ENCODE results near the gene DNAJC17. TPM values are rescaled to one million over a fixed set of nuclear protein-coding genes. Genes with fewer than 3 reads are reported as not detected.

Gene DNAJC17
- total and polyA plus RNA-seq, 4 experiments from 2014 or later, result 24.3 to 43.9 (median 36.0) TPM

- intact Hi-C loops (cut with micrococcal nuclease), result no loop called here
- ChIA-PET POLR2A (ENCODE audit: partially characterized antibody) (no interaction called here), CTCF (ENCODE audit: partially characterized antibody) (interaction anchor here (0.7 to 7.9 kb wide), 9 partner anchors 9 to 196 kb away, joined by 3 to 120 read pairs (median 5); no protein-coding TSS in a partner anchor)
- Histone ChIP-seq H3K27me3 (ENCODE audit: insufficient read depth, low read length) (no peaks in the 10 kb centered on the region), H3K4me3 (ENCODE audit: low read length in 2 of 2) (no peak overlapping the region), H3K36me3 (ENCODE audit: insufficient read depth, low read length) (peaks cover 1% of the 10 kb centered on the region), H3K27ac (ENCODE audit: low read depth, low read length) (no peak overlapping the region), H3K4me1 (ENCODE audit: insufficient read depth, low read length) (peaks cover 23% of the 10 kb centered on the region), H3K9me3 (ENCODE audit: control insufficient read depth in 1 of 2, low read length in 2 of 2) (no peaks in the 10 kb centered on the region)
- Mint-ChIP-seq H3K9me3 (no peaks in the 10 kb centered on the region), H3K27me3 (no peaks in the 10 kb centered on the region), H3K27ac (no peak overlapping the region), H3K36me3 (peaks cover 0 to 10% of the 10 kb centered on the region in 2 donors), H3K4me3 (no peak overlapping the region), H3K4me1 (peaks cover 20 to 34% (median 27%) of the 10 kb centered on the region in 4 donors)
- no peak for DNase-seq
Measured at GRCh38 chr15:40785164-40785563, 22.1 kb downstream of the DNAJC17 start.

- H3K36me3 Mint-ChIP-seq, result peaks cover 3 to 16% of the 10 kb centered on the region in 2 donors
- H3K9me3 Mint-ChIP-seq, result no peaks in the 10 kb centered on the region
- peak; percentile 74 to 79 (median 75) for DNase-seq
- intact Hi-C loops (cut with micrococcal nuclease), result loop anchor here (1.0 to 5.0 kb wide), 5 partner anchors 18 to 263 kb away; partner anchors contain the start of gene GCHFR
- H3K27ac Mint-ChIP-seq, result peak overlapping the region in 3 of 7 donors; percentile 23 to 73 (median 70)
- POLR2A ChIA-PET (ENCODE audit: partially characterized antibody), result interaction anchor here (1.5 to 1.9 kb wide), 3 partner anchors 19 to 193 kb away, joined by 4 to 8 read pairs (median 5); partner anchors contain the start of genes GCHFR and RAD51
- Histone ChIP-seq H3K9me3 (ENCODE audit: control insufficient read depth in 1 of 2, low read length in 2 of 2) (no peaks in the 10 kb centered on the region), H3K36me3 (ENCODE audit: insufficient read depth, low read length) (peaks cover 22% of the 10 kb centered on the region), H3K27me3 (ENCODE audit: insufficient read depth, low read length) (no peaks in the 10 kb centered on the region), H3K4me1 (ENCODE audit: insufficient read depth, low read length) (peaks cover 12% of the 10 kb centered on the region), H3K27ac (ENCODE audit: low read depth, low read length) (no peak overlapping the region), H3K4me3 (ENCODE audit: low read length in 2 of 2) (no peak overlapping the region)
- H3K4me3 Mint-ChIP-seq, result no peak overlapping the region
- CTCF ChIA-PET (ENCODE audit: partially characterized antibody), result interaction anchor here (0.6 to 7.9 kb wide), 41 partner anchors 8 to 401 kb away, joined by 3 to 120 read pairs (median 5); partner anchors contain the start of genes C15orf62, CCDC32, DNAJC17 and GCHFR
- peaks cover 13 to 24% (median 17%) of the 10 kb centered on the region in 4 donors for H3K4me1 Mint-ChIP-seq
- H3K27me3 Mint-ChIP-seq, result no peaks in the 10 kb centered on the region
Measured at GRCh38 chr15:40782609-40783227, 24.6 kb downstream of the DNAJC17 start.

- H3K27ac ChIP-seq (ENCODE audit: low read depth, low read length), result no peak overlapping the region
- peaks cover 3 to 7% (median 6%) of the 10 kb centered on the region in 4 donors for H3K4me1 Mint-ChIP-seq
- H3K4me3 ChIP-seq (ENCODE audit: low read length in 2 of 2), result no peak overlapping the region
- peaks cover 18 to 50% of the 10 kb centered on the region in 2 donors for H3K36me3 Mint-ChIP-seq
- no peaks in the 10 kb centered on the region for H3K9me3 ChIP-seq (ENCODE audit: control insufficient read depth in 1 of 2, low read length in 2 of 2)
- H3K27me3 Mint-ChIP-seq, result no peaks in the 10 kb centered on the region
- CTCF ChIA-PET (ENCODE audit: partially characterized antibody), result interaction anchor here (1.4 kb wide), 1 partner anchor 9 kb away, joined by 8 read pairs; no protein-coding TSS in a partner anchor
- peak in 3 of 5 donors; percentile 20 to 48 (median 25) for DNase-seq
- peaks cover 64% of the 10 kb centered on the region for H3K36me3 ChIP-seq (ENCODE audit: insufficient read depth, low read length)
- H3K9me3 Mint-ChIP-seq, result peaks cover 0 to 2% (median 0%) of the 10 kb centered on the region in 8 donors
- peaks cover 6% of the 10 kb centered on the region for H3K4me1 ChIP-seq (ENCODE audit: insufficient read depth, low read length)
- peak overlapping the region in 3 of 7 donors; percentile 60 to 84 (median 76) for H3K27ac Mint-ChIP-seq
- intact Hi-C loops (cut with micrococcal nuclease), result no loop called here
- H3K27me3 ChIP-seq (ENCODE audit: insufficient read depth, low read length), result no peaks in the 10 kb centered on the region
- H3K4me3 Mint-ChIP-seq, result peak overlapping the region in 1 of 8 donors; percentile 34
- POLR2A ChIA-PET (ENCODE audit: partially characterized antibody), result interaction anchor here (0.6 to 1.7 kb wide), 3 partner anchors 11 to 13 kb away, joined by 3 to 7 read pairs (median 3); partner anchors contain the start of gene GCHFR
Measured at GRCh38 chr15:40776537-40777141, 30.6 kb downstream of the DNAJC17 start.

- no peak for DNase-seq
- Histone ChIP-seq H3K4me1 (ENCODE audit: insufficient read depth, low read length) (peaks cover 6% of the 10 kb centered on the region), H3K27me3 (ENCODE audit: insufficient read depth, low read length) (no peaks in the 10 kb centered on the region), H3K36me3 (ENCODE audit: insufficient read depth, low read length) (peaks cover 64% of the 10 kb centered on the region), H3K27ac (ENCODE audit: low read depth, low read length) (no peak overlapping the region), H3K9me3 (ENCODE audit: control insufficient read depth in 1 of 2, low read length in 2 of 2) (no peaks in the 10 kb centered on the region), H3K4me3 (ENCODE audit: low read length in 2 of 2) (no peak overlapping the region)
- intact Hi-C loops (cut with micrococcal nuclease), result no loop called here
- Mint-ChIP-seq H3K36me3 (peaks cover 18 to 50% of the 10 kb centered on the region in 2 donors), H3K4me1 (peaks cover 3 to 11% (median 6%) of the 10 kb centered on the region in 4 donors), H3K4me3 (no peak overlapping the region), H3K27ac (peak overlapping the region in 1 of 7 donors; percentile 76), H3K27me3 (no peaks in the 10 kb centered on the region), H3K9me3 (peaks cover 0 to 2% (median 0%) of the 10 kb centered on the region in 8 donors)
- POLR2A ChIA-PET (ENCODE audit: partially characterized antibody), result interaction anchor here (0.6 to 1.7 kb wide), 3 partner anchors 11 to 12 kb away, joined by 3 to 7 read pairs (median 3); partner anchors contain the start of gene GCHFR
- CTCF ChIA-PET (ENCODE audit: partially characterized antibody), result interaction anchor here (1.4 kb wide), 1 partner anchor 9 kb away, joined by 8 read pairs; no protein-coding TSS in a partner anchor
Measured at GRCh38 chr15:40775740-40776536, 31.3 kb downstream of the DNAJC17 start.

GRCh38 chr15:40775007-40775406 is 32.3 kb downstream of the DNAJC17 start:
- H3K36me3 ChIP-seq (ENCODE audit: insufficient read depth, low read length), result peaks cover 61% of the 10 kb centered on the region
- no peaks in the 10 kb centered on the region for H3K27me3 ChIP-seq (ENCODE audit: insufficient read depth, low read length)
- H3K9me3 ChIP-seq (ENCODE audit: control insufficient read depth in 1 of 2, low read length in 2 of 2), result no peaks in the 10 kb centered on the region
- H3K27ac ChIP-seq (ENCODE audit: low read depth, low read length), result no peak overlapping the region
- Mint-ChIP-seq H3K4me1 (peaks cover 3 to 14% (median 7%) of the 10 kb centered on the region in 4 donors), H3K4me3 (no peak overlapping the region), H3K27ac (peak overlapping the region in 1 of 7 donors; percentile 32), H3K9me3 (peaks cover 0 to 2% (median 0%) of the 10 kb centered on the region in 8 donors), H3K27me3 (no peaks in the 10 kb centered on the region), H3K36me3 (peaks cover 18 to 49% of the 10 kb centered on the region in 2 donors)
- ChIA-PET POLR2A (ENCODE audit: partially characterized antibody) (no interaction called here), CTCF (ENCODE audit: partially characterized antibody) (interaction anchor here (1.4 kb wide), 1 partner anchor 10 kb away, joined by 8 read pairs; no protein-coding TSS in a partner anchor)
- intact Hi-C loops (cut with micrococcal nuclease), result no loop called here
- peaks cover 6% of the 10 kb centered on the region for H3K4me1 ChIP-seq (ENCODE audit: insufficient read depth, low read length)
- H3K4me3 ChIP-seq (ENCODE audit: low read length in 2 of 2), result no peak overlapping the region
- DNase-seq, result no peak

- intact Hi-C loops (cut with micrococcal nuclease), result no loop called here
- H3K36me3 ChIP-seq (ENCODE audit: insufficient read depth, low read length), result peaks cover 50% of the 10 kb centered on the region
- no peaks in the 10 kb centered on the region for H3K9me3 ChIP-seq (ENCODE audit: control insufficient read depth in 1 of 2, low read length in 2 of 2)
- Mint-ChIP-seq H3K9me3 (peaks cover 0 to 2% (median 0%) of the 10 kb centered on the region in 8 donors), H3K4me1 (peaks cover 6 to 24% (median 11%) of the 10 kb centered on the region in 4 donors), H3K4me3 (no peak overlapping the region), H3K27me3 (no peaks in the 10 kb centered on the region), H3K27ac (no peak overlapping the region), H3K36me3 (peaks cover 14 to 48% of the 10 kb centered on the region in 2 donors)
- ChIA-PET CTCF (ENCODE audit: partially characterized antibody) (interaction anchor here (1.5 kb wide), 1 partner anchor 9 kb away, joined by 8 read pairs; no protein-coding TSS in a partner anchor), POLR2A (ENCODE audit: partially characterized antibody) (interaction anchor here (2.1 kb wide), 1 partner anchor 10 kb away, joined by 8 read pairs; the partner anchor contains the start of gene GCHFR)
- no peak for DNase-seq
- peaks cover 6% of the 10 kb centered on the region for H3K4me1 ChIP-seq (ENCODE audit: insufficient read depth, low read length)
- H3K27me3 ChIP-seq (ENCODE audit: insufficient read depth, low read length), result no peaks in the 10 kb centered on the region
- no peak overlapping the region for H3K27ac ChIP-seq (ENCODE audit: low read depth, low read length)
- H3K4me3 ChIP-seq (ENCODE audit: low read length in 2 of 2), result no peak overlapping the region
Measured at GRCh38 chr15:40773902-40774301, 33.4 kb downstream of the DNAJC17 start.
